H1 (cell line): Measurements from ENCODE around the gene ZNF568. TPM values are rescaled to one million over a fixed set of nuclear protein-coding genes. Genes with fewer than 3 reads are reported as not detected.

Experiments
- BCL11A ChIP-seq, 2 experiments: IDR thresholded peaks; one replicate each; pipeline ENCODE4 v1.6.1; 2011; ENCODE audit warnings: low read depth in 2 of 2, low read length in 2 of 2, mild to moderate bottlenecking in 2 of 2
- SP2 ChIP-seq: IDR thresholded peaks from 2 replicates; pipeline ENCODE4 v1.6.1; 2012; ENCODE audit warnings: mild to moderate bottlenecking, low read length, inconsistent platforms
- polyA plus RNA-seq, 7 experiments: library from polyadenylated mRNA; depleted of rRNA in 3 of 7; stranded (reverse) in 5 of 7; unstranded in 2 of 7; fragments of >200 nt in 5 of 7; fragments of 200-250 nt in 2 of 7; gene quantifications; 1 replicate in 5 of 7; 2 replicates in 1 of 7; 4 replicates in 1 of 7; pipeline versions ENCODE4 v1.2.1 to v1.2.3, GENCODE V29; 2011 to 2013; ENCODE audit warnings: missing spikeins in 2 of 7, mixed read lengths in 2 of 7
- total RNA-seq: library from RNA; stranded (reverse); fragmentation: NEBNext Ultra II Directional; extraction: Animal tissue kit (Norgen Biotek cat#: 25700); gene quantifications from 2 replicates; pipeline ENCODE4 v1.2.1, GENCODE V29; 2021

ZNF568 gene
- total and polyA plus RNA-seq, 2 of the 8 experiments (the other 6 are each of a cell fraction or from before 2014, with no cell fraction given), result 1.6 to 2.4 TPM

GRCh38 chr19:36915992-36916830 lies at the start of gene ZNF568, which contains the start of gene ZNF829 (continued):
- TF ChIP-seq BCL11A (IDR thresholded peaks at IDR 0.05; ENCODE audit: low read depth in 2 of 2, low read length in 2 of 2) (no peak), SP2 (no peak)
